Right lobe of liver (tissue), 6 donors: ENCODE data around the gene PRDM1. TPM values are rescaled to one million over a fixed set of nuclear protein-coding genes. Genes with fewer than 3 reads are reported as not detected.

Experiments used
- ATAC-seq, 4 donors: fragments of 200-7000 bp; cut with Tn5 transposase; one replicate each; pipeline ENCODE4 v1.9.1; 2020; ENCODE audit warnings: mild to moderate bottlenecking in 4 of 4, moderate library complexity in 4 of 4
- DNase-seq, 3 donors: peaks; one replicate each; pipeline ENCODE4 v3.0.0-alpha.2; 2020
- H3K27ac ChIP-seq, 3 donors: fragments of 200-600 bp; one replicate each; pipeline ENCODE4 v1.8.0; 2022
- H3K27me3 ChIP-seq, 2 donors: fragments of 200-600 bp; one replicate each; pipeline ENCODE4 v1.8.0; 2022
- H3K36me3 ChIP-seq, 4 donors: fragments of 200-600 bp; sonication (generic) in 1 of 4; one replicate each; pipeline versions ENCODE4 v1.5.1 to v1.8.0; 2017 to 2022; ENCODE audit warnings: control low read depth in 1 of 4
- H3K4me1 ChIP-seq, 4 donors: fragments of 200-600 bp; sonication (generic) in 1 of 4; one replicate each; pipeline versions ENCODE4 v1.5.1 to v1.8.0; 2017 to 2022; ENCODE audit warnings: control low read depth in 1 of 4
- H3K4me3 ChIP-seq, 3 donors: fragments of 200-600 bp; one replicate each; pipeline ENCODE4 v1.8.0; 2022
- H3K9me3 ChIP-seq, 4 donors: fragments of 200-600 bp; sonication (generic) in 1 of 4; one replicate each; pipeline versions ENCODE4 v1.5.1 to v1.8.0; 2017 to 2022; ENCODE audit warnings: control low read depth in 1 of 4
- POLR2A ChIP-seq: fragments of 450-650 bp; IDR thresholded peaks from one replicate; pipeline ENCODE4 v1.6.1; 2017; ENCODE audit warnings: antibody characterized with exemption, mild to moderate bottlenecking
- WGBS: methylation state at CpG from one replicate; pipeline ENCODE4 v1.1.6; 2018; ENCODE audit warnings: low coverage, low lambda C conversion rate; ENCODE audit not compliant: insufficient coverage; ENCODE audit errors: missing lambda C conversion rate; 5-methylcytosine and 5-hydroxymethylcytosine counted together
- intact Hi-C, 2 donors: fragments of 100-400 bp; cut with DNase I; formaldehyde crosslinking; loops; one replicate each; pipeline versions ENCODE4 v1.11.2 to v1.14.1; 2022
- total RNA-seq, 6 experiments: library from RNA; depleted of rRNA in 2 of 6; stranded (reverse); fragments of >200 nt in 2 of 6; fragmentation: NEBNext Ultra II Directional in 3 of 6; extraction: Animal tissue kit (Norgen Biotek cat#: 25700) in 3 of 6; gene quantifications; one replicate each; pipeline versions ENCODE4 v1.1.0 to v1.2.4, GENCODE V29; 2016 to 2023
- TF ChIP-seq, protein P1 (sequence below), 4 donors: fragments of 200-600 bp in 3 of 4; fragments of 450-650 bp in 1 of 4; IDR thresholded peaks; one replicate each; pipeline versions ENCODE4 v1.5.1 to v1.8.0; 2016 to 2022; ENCODE audit warnings: antibody characterized with exemption in 4 of 4, mild to moderate bottlenecking in 2 of 4
- donor health status: DM: no; HTN: yes; CAD: no.
- donor health status: DM: no; HTN: no; CAD: no.
- donor health status: DM: no; HTN: no; CAD: no.
- donor health status: DM: no; HTN: yes; CAD: no.
- donor health status: DM: no; HTN: yes; CAD: no.

Gene PRDM1
- total RNA-seq, 6 experiments from 2014 or later, result 0.86 to 2.8 (median 1.3) TPM

DNA sequence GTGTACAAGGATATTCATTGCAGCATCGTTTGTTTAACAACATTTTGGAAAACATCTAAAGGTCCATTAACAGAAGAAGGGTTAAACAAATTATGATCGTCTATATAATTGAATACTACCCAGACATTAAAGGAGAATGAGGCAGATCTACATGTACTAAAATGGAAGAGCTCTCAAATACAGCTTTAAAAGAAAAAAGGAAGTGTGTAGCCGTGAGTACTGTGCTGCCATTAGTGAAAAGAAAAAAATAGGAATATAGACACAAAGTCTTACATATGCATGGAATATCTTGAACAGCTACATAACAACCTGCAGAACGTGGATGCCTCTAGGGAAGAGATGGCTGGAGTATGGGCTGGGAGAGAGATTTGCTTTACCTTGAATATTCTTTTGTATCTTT is 37.9 kb downstream of the PRDM1 start:
- H3K4me3 ChIP-seq, result no peak overlapping the region
- H3K27ac ChIP-seq, result no peak overlapping the region
- 43% methylated on average over 4 of the region's 4 CpGs for WGBS
- TF ChIP-seq, protein P1, sequence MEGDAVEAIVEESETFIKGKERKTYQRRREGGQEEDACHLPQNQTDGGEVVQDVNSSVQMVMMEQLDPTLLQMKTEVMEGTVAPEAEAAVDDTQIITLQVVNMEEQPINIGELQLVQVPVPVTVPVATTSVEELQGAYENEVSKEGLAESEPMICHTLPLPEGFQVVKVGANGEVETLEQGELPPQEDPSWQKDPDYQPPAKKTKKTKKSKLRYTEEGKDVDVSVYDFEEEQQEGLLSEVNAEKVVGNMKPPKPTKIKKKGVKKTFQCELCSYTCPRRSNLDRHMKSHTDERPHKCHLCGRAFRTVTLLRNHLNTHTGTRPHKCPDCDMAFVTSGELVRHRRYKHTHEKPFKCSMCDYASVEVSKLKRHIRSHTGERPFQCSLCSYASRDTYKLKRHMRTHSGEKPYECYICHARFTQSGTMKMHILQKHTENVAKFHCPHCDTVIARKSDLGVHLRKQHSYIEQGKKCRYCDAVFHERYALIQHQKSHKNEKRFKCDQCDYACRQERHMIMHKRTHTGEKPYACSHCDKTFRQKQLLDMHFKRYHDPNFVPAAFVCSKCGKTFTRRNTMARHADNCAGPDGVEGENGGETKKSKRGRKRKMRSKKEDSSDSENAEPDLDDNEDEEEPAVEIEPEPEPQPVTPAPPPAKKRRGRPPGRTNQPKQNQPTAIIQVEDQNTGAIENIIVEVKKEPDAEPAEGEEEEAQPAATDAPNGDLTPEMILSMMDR (IDR thresholded peaks at IDR 0.05), result no peak
- no peak for TF ChIP-seq POLR2A
- no peaks in the 10 kb centered on the region for H3K4me1 ChIP-seq
- H3K27me3 ChIP-seq, result no peaks in the 10 kb centered on the region
- H3K9me3 ChIP-seq, result no peaks in the 10 kb centered on the region
- intact Hi-C loops, result no loop called here
- no peaks in the 10 kb centered on the region for H3K36me3 ChIP-seq
- DNase-seq (no peak), ATAC-seq (no peak)

DNA sequence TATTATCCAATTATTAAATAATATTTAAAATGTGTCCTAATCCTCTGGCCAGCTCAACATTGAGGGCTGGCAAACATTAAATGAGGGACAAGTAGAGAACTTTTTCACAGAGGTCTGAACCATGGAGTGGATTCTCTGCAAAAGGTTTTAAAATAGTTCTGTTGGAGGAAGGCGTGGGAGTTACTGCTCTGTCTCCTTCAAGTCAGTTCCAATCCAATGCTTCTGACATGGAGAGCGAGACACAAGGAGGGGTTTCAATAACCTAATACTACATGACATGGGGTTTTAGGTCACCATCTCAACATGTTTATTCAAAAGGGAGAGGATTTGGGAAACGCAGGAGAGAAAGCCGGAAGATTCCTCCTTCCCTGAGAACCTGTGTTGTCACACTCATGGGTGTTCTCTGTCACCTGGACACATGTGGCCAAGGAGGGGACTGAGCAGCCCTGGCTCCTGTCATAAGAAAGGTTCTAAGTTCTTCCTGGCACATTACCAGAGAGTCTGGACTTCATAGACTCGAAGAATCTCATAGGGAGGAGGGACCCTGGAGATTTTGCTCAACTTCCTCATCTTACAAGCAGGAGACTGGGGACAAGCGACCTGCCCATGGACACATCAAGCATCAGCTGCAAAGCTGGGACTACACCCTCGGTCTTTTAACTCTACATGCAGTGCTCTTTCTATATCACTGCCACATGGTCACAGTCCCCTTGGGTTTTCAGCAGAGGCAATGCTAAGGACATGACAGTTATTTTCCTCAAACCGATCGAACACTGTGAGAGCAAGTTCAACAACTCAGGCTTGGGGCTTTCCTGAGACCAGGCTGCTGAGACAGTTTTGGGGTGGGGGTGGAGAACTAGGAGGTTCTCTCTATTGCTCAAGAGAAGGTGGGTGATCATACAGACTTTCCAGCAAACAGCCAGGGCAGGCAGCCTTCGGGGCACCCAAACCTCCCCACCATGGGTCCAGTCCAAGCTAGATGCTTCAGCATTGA is 38.6 kb downstream of the PRDM1 start:
- H3K27me3 ChIP-seq, result no peaks in the 10 kb centered on the region
- no peak for DNase-seq
- intact Hi-C loops, result no loop called here
- TF ChIP-seq POLR2A, result no peak
- TF ChIP-seq, protein P1 (IDR thresholded peaks at IDR 0.05), result no peak
- no peak for ATAC-seq
- no peaks in the 10 kb centered on the region for H3K4me1 ChIP-seq
- no peak overlapping the region for H3K4me3 ChIP-seq
- no peaks in the 10 kb centered on the region for H3K36me3 ChIP-seq
- WGBS, result 67% methylated on average over 9 of the region's 10 CpGs
- H3K27ac ChIP-seq, result no peak overlapping the region
- no peaks in the 10 kb centered on the region for H3K9me3 ChIP-seq

DNA sequence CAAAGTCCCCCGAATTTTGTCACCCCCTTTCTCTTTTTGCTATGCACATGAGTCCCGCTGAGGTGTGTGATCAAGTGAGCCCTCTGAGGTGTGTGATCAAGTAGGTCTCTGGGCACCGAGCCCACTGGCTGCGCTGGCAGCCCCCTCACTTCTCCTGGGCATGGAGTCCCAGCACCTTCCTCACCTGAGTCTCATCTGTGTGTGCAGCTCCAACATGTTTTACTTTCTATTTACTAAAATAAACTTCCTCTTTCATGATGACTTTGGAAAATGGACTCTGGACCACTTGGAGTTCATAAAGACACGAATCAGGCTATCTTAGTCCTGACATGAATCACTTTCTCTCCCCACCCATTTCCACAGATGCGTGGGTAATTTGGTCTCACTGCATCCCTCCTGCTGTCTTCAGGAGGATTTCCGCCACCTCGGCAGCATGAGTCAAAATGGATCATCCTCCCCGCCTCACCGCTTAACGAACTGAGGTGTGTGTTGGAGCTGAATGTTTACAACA is 39.8 kb downstream of the PRDM1 start:
- TF ChIP-seq, protein P1 (IDR thresholded peaks at IDR 0.05), result no peak
- TF ChIP-seq POLR2A, result no peak
- WGBS, result 74% methylated on average over 11 of the region's 11 CpGs
- Histone ChIP-seq H3K4me1 (no peaks in the 10 kb centered on the region), H3K27ac (no peak overlapping the region), H3K36me3 (no peaks in the 10 kb centered on the region), H3K4me3 (no peak overlapping the region), H3K9me3 (no peaks in the 10 kb centered on the region), H3K27me3 (no peaks in the 10 kb centered on the region)
- ATAC-seq, result peak in 2 of 4 donors; percentile 25 to 34
- DNase-seq, result no peak
- intact Hi-C loops, result no loop called here

DNA sequence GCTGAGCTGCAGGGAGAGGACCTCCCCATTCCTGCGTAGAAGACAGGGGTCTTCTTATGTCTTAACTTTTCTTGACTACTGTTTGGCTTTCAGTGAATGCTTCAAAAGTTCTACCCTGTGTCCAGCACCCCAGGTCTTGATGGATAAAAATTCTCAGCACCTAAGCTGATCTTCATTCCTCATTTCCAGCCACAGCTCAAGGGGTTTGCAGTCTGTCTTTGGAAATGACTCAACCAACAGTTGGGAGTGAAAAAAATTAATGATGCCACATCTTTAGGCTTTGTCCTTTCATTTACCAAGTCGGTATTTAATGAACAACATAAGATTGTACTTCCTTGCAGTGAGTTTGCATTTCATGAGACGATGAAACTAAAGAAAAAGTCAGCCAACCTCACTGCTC is 40.3 kb downstream of the PRDM1 start:
- H3K27me3 ChIP-seq, result no peaks in the 10 kb centered on the region
- 79% methylated on average over 3 of the region's 3 CpGs for WGBS
- intact Hi-C loops, result no loop called here
- H3K36me3 ChIP-seq, result no peaks in the 10 kb centered on the region
- no peaks in the 10 kb centered on the region for H3K4me1 ChIP-seq
- H3K9me3 ChIP-seq, result no peaks in the 10 kb centered on the region
- TF ChIP-seq POLR2A, result no peak
- TF ChIP-seq, protein P1 (IDR thresholded peaks at IDR 0.05), result no peak
- no peak for DNase-seq
- no peak overlapping the region for H3K4me3 ChIP-seq
- H3K27ac ChIP-seq, result no peak overlapping the region
- no peak for ATAC-seq
